Epithelial cell of proximal tubule (primary cell): ENCODE data around the gene TREH. TPM values are rescaled to one million over a fixed set of nuclear protein-coding genes. Genes with fewer than 3 reads are reported as not detected.
A peak's percentile ranks its signal among the peaks of the same experiment; 100 is the strongest.

Experiments
- DNase-seq: peaks from one replicate; pipeline ENCODE4 v3.0.0-alpha.2; 2011; ENCODE audit warnings: low read depth
- H3K4me3 ChIP-seq: 2 replicates; pipeline ENCODE4 v1.5.1; 2011; ENCODE audit warnings: low read depth, mild to moderate bottlenecking, low read length
- CTCF ChIP-seq: conservative IDR thresholded peaks from 2 replicates; pipeline ENCODE4 v1.5.1; 2012; ENCODE audit warnings: low read depth, mild to moderate bottlenecking, low read length
- total RNA-seq: library from RNA; depleted of rRNA; stranded (reverse); fragments of >200 nt; gene quantifications from 2 replicates; pipeline ENCODE4 v1.2.3, GENCODE V29; 2015

Gene TREH
- total RNA-seq, 1 donor from 2014 or later, result not detected

GRCh38 chr11:118621784-118622375 lies 57.6 kb downstream of the TREH start:
- peak overlapping the region; percentile 78 for H3K4me3 ChIP-seq
- DNase-seq, result no peak
- TF ChIP-seq CTCF, result no peak

- DNase-seq, result no peak
- peak overlapping the region; percentile 78 for H3K4me3 ChIP-seq
- no peak for TF ChIP-seq CTCF
Observed at GRCh38 chr11:118621071-118621783, 58.2 kb downstream of the TREH start.

GRCh38 chr11:118620529-118621070 lies 58.9 kb downstream of the TREH start:
- no peak for TF ChIP-seq CTCF
- no peak for DNase-seq
- peak overlapping the region; percentile 78 for H3K4me3 ChIP-seq

- no peak overlapping the region for H3K4me3 ChIP-seq
- DNase-seq, result peak; percentile 97
- TF ChIP-seq CTCF, result no peak
Observed at GRCh38 chr11:118619444-118620197, 59.8 kb downstream of the TREH start.

- H3K4me3 ChIP-seq, result no peak overlapping the region
- TF ChIP-seq CTCF, result no peak
- DNase-seq, result no peak
Observed at GRCh38 chr11:118618991-118619375, 60.5 kb downstream of the TREH start.

- no peak for TF ChIP-seq CTCF
- no peak overlapping the region for H3K4me3 ChIP-seq
- no peak for DNase-seq
Observed at GRCh38 chr11:118618115-118618990, 61.1 kb downstream of the TREH start.
